HCT116 (cell line): Measurements from ENCODE around the gene PGBD2. TPM values are rescaled to one million over a fixed set of nuclear protein-coding genes. Genes with fewer than 3 reads are reported as not detected.

Experiments used
- ATAC-seq: fragments of 200-7000 bp; cut with Tn5 transposase; 2 replicates; pipeline ENCODE4 v1.9.1; 2020; ENCODE audit warnings: mild to moderate bottlenecking, moderate library complexity
- BruUV-seq: library from RNA; stranded (reverse); fragments of 400-500 nt; replicated peaks from 2 replicates; lab custom pipeline; 2021; lab: Mats Ljungman, UMichigan
- CTCF ChIA-PET: fragments of 300-600 bp; sonication (Branson Sonifier 250); formaldehyde crosslinking; loops from one replicate; lab custom pipeline; 2021; ENCODE audit warnings: antibody characterized with exemption; lab: Charles Lee
- POLR2A ChIA-PET: fragments of 300-600, 350-600 bp; sonication (Branson Sonifier 250); formaldehyde crosslinking; loops from one replicate; lab custom pipeline; 2021; ENCODE audit warnings: antibody characterized with exemption; lab: Charles Lee
- RAD21 ChIA-PET, 2 experiments: fragments of 300-600 bp; sonication (Branson Sonifier 250); formaldehyde crosslinking; loops; one replicate each; lab custom pipeline; 2023; ENCODE audit warnings: low total read pairs in 2 of 2; ENCODE audit not compliant: uncharacterized antibody in 2 of 2, unreplicated experiment in 2 of 2, low non-redundant PET in 1 of 2; lab: Charles Lee
- DNase-seq: peaks from one replicate; pipeline ENCODE4 v3.0.0-alpha.2; 2010; ENCODE audit warnings: low read depth, low spot score
- H2AFZ ChIP-seq: fragments of 200-600 bp; shearing (Covaris generic), sonication (generic); 2 replicates; pipeline ENCODE4 v1.6.1; 2017; ENCODE audit warnings: low read depth, mixed run types, mixed read lengths, antibody characterized with exemption, low read length; ENCODE audit not compliant: poor library complexity, severe bottlenecking
- H3K27ac ChIP-seq: 2 replicates; pipeline ENCODE4 v1.5.1; 2012; ENCODE audit warnings: low read depth, low read length
- H3K27me3 ChIP-seq: fragments of 200-600 bp; sonication (generic); 2 replicates; pipeline ENCODE4 v1.6.1; 2016; ENCODE audit warnings: mixed run types, low read length, mixed read lengths; ENCODE audit not compliant: insufficient read depth
- H3K36me3 ChIP-seq, 2 experiments: fragments of 200-500 bp in 1 of 2; fragments of 200-600 bp in 1 of 2; sonication (Bioruptor generic) in 1 of 2; sonication (generic) in 1 of 2; 2 replicates each; pipeline versions ENCODE4 v1.5.1 to v1.6.1; 2014 to 2016; ENCODE audit warnings: low read length in 2 of 2, inconsistent platforms in 1 of 2, mixed read lengths in 1 of 2, mixed run types in 1 of 2; ENCODE audit not compliant: insufficient read depth in 2 of 2, control insufficient read depth in 1 of 2
- H3K4me1 ChIP-seq, 2 experiments: fragments of 200-600 bp in 1 of 2; sonication (generic) in 1 of 2; 2 replicates each; pipeline versions ENCODE4 v1.5.1 to v1.6.1; 2012 to 2017; ENCODE audit warnings: low read length in 2 of 2, inconsistent platforms in 1 of 2, mild to moderate bottlenecking in 1 of 2, mixed read lengths in 1 of 2, mixed run types in 1 of 2, moderate library complexity in 1 of 2; ENCODE audit not compliant: insufficient read depth in 2 of 2, control insufficient read depth in 1 of 2
- H3K4me2 ChIP-seq: fragments of 200-600 bp; sonication (generic); 2 replicates; pipeline ENCODE4 v1.6.1; 2017; ENCODE audit warnings: mixed run types, low read length, mixed read lengths
- H3K4me3 ChIP-seq, 2 experiments: fragments of 200-600 bp in 1 of 2; sonication (generic) in 1 of 2; replicated peaks in 1 of 2; 2 replicates each; pipeline ENCODE4 v1.5.1; 2011 to 2016; ENCODE audit warnings: low read length in 2 of 2, control low read depth in 1 of 2, low read depth in 1 of 2, mild to moderate bottlenecking in 1 of 2, mixed read lengths in 1 of 2, mixed run types in 1 of 2
- H3K79me2 ChIP-seq: fragments of 200-600 bp; sonication (generic); 2 replicates; pipeline ENCODE4 v1.6.1; 2017; ENCODE audit warnings: mild to moderate bottlenecking, mixed run types, low read length, moderate library complexity, mixed read lengths; ENCODE audit not compliant: insufficient read depth
- H3K9ac ChIP-seq: fragments of 200-600 bp; sonication (generic); 2 replicates; pipeline ENCODE4 v1.6.1; 2016; ENCODE audit warnings: low read length, mixed read lengths
- H3K9me2 ChIP-seq: fragments of 200-600 bp; sonication (generic), shearing (Covaris generic); 2 replicates; pipeline ENCODE4 v1.6.1; 2017; ENCODE audit warnings: mixed run types, mild to moderate bottlenecking, moderate library complexity; ENCODE audit not compliant: insufficient read depth
- H3K9me3 ChIP-seq, 2 experiments: fragments of 200-500 bp in 1 of 2; fragments of 200-600 bp in 1 of 2; sonication (Bioruptor generic) in 1 of 2; sonication (generic) in 1 of 2; 2 replicates each; pipeline ENCODE4 v1.6.1; 2014 to 2017; ENCODE audit warnings: low read length in 2 of 2, mixed read lengths in 2 of 2, inconsistent platforms in 1 of 2, low read depth in 1 of 2, mild to moderate bottlenecking in 1 of 2, mixed run types in 1 of 2, moderate library complexity in 1 of 2; ENCODE audit not compliant: control insufficient read depth in 1 of 2, insufficient read depth in 1 of 2
- H4K20me1 ChIP-seq: fragments of 200-600 bp; sonication (generic), shearing (Covaris generic); 2 replicates; pipeline ENCODE4 v1.6.1; 2017; ENCODE audit warnings: mixed run types, mild to moderate bottlenecking, moderate library complexity; ENCODE audit not compliant: insufficient read depth
- CBX3 ChIP-seq: IDR thresholded peaks from 2 replicates; pipeline ENCODE4 v1.6.1; 2012; ENCODE audit warnings: low read depth
- CEBPB ChIP-seq: IDR thresholded peaks from 2 replicates; pipeline ENCODE4 v1.6.1; 2012; ENCODE audit warnings: low read depth
- CTCF ChIP-seq, 3 experiments: fragments of 200-600 bp in 1 of 3; sonication (generic) in 1 of 3; IDR thresholded peaks in 2 of 3; conservative IDR thresholded peaks in 1 of 3; 2 replicates each; pipeline ENCODE4 v1.5.1; 2012 to 2017; ENCODE audit warnings: low read depth in 2 of 3, low read length in 2 of 3, antibody characterized with exemption in 1 of 3, borderline replicate concordance in 1 of 3, control low read depth in 1 of 3, mild to moderate bottlenecking in 1 of 3, mixed read lengths in 1 of 3, mixed run types in 1 of 3, moderate library complexity in 1 of 3; ENCODE audit not compliant: insufficient read depth in 1 of 3
- EGR1 ChIP-seq: IDR thresholded peaks from 2 replicates; pipeline ENCODE4 v1.6.1; 2012; ENCODE audit warnings: low read depth
- ELF1 ChIP-seq: IDR thresholded peaks from 2 replicates; pipeline ENCODE4 v1.6.1; 2012; ENCODE audit warnings: low read depth, borderline replicate concordance
- EZH2 ChIP-seq: fragments of 200-600 bp; sonication (generic); IDR thresholded peaks from 2 replicates; pipeline ENCODE4 v1.6.1; 2017; ENCODE audit warnings: antibody characterized with exemption, mixed run types
- EZH2phosphoT487 ChIP-seq: fragments of 200-600 bp; IDR thresholded peaks from 2 replicates; pipeline ENCODE4 v1.6.1; 2018; ENCODE audit warnings: antibody characterized with exemption, borderline replicate concordance
- FOSL1 ChIP-seq: IDR thresholded peaks from 2 replicates; pipeline ENCODE4 v1.6.1; 2012; ENCODE audit warnings: low read depth
- JUND ChIP-seq: IDR thresholded peaks from 2 replicates; pipeline ENCODE4 v1.6.1; 2012
- MAX ChIP-seq: IDR thresholded peaks from 2 replicates; pipeline ENCODE4 v1.6.1; 2012
- POLR2A ChIP-seq: IDR thresholded peaks from 2 replicates; pipeline ENCODE4 v1.7.0; 2011; ENCODE audit warnings: borderline replicate concordance; ENCODE audit not compliant: insufficient read depth, insufficient read length; ENCODE audit errors: extremely low read depth
- POLR2AphosphoS5 ChIP-seq: IDR thresholded peaks from 2 replicates; pipeline ENCODE4 v1.6.1; 2011; ENCODE audit warnings: mild to moderate bottlenecking, low read depth, low read length, moderate library complexity
- RAD21 ChIP-seq: IDR thresholded peaks from 2 replicates; pipeline ENCODE4 v1.6.1; 2012; ENCODE audit warnings: low read depth, mild to moderate bottlenecking
- SIN3A ChIP-seq: IDR thresholded peaks from 2 replicates; pipeline ENCODE4 v1.6.1; 2012; ENCODE audit warnings: low read depth
- SP1 ChIP-seq: IDR thresholded peaks from 2 replicates; pipeline ENCODE4 v1.6.1; 2012; ENCODE audit warnings: low read depth
- SRF ChIP-seq: IDR thresholded peaks from 2 replicates; pipeline ENCODE4 v1.6.1; 2012; ENCODE audit warnings: low read depth
- TCF7L2 ChIP-seq: IDR thresholded peaks from 2 replicates; pipeline ENCODE4 v1.7.0; 2011; ENCODE audit warnings: borderline replicate concordance, inconsistent platforms; ENCODE audit not compliant: insufficient read depth, insufficient read length; ENCODE audit errors: extremely low read depth
- YY1 ChIP-seq: IDR thresholded peaks from 2 replicates; pipeline ENCODE4 v1.6.1; 2011; ENCODE audit warnings: low read length, low read depth, moderate library complexity, mild to moderate bottlenecking; ENCODE audit not compliant: insufficient replicate concordance; ENCODE audit errors: extremely low read depth
- ZFX ChIP-seq: fragments of 450-650 bp; IDR thresholded peaks from 2 replicates; pipeline ENCODE4 v1.6.1; 2017
- ZNF274 ChIP-seq: fragments of 200-500 bp; sonication (Bioruptor generic); IDR thresholded peaks from 2 replicates; pipeline ENCODE4 v1.6.1; 2014; ENCODE audit warnings: mild to moderate bottlenecking, low read depth, low read length, inconsistent platforms
- intact Hi-C: fragments of 100-400 bp; cut with micrococcal nuclease; formaldehyde crosslinking; loops from 2 replicates; pipeline ENCODE4 v1.10.0; 2022
- total RNA-seq: library from RNA; stranded (reverse); gene quantifications from one replicate; pipeline ENCODE4 v1.2.1, GENCODE V29; 2021; ENCODE audit not compliant: unreplicated experiment
- TF ChIP-seq, protein P1 (sequence below): IDR thresholded peaks from 2 replicates; pipeline ENCODE4 v1.6.1; 2012
- TF ChIP-seq, protein P2 (sequence below): IDR thresholded peaks from 2 replicates; pipeline ENCODE4 v1.6.1; 2011; ENCODE audit warnings: mild to moderate bottlenecking, low read length, moderate library complexity; ENCODE audit not compliant: insufficient replicate concordance; ENCODE audit errors: extremely low read depth

Gene PGBD2
- total RNA-seq, 1 experiment from 2014 or later: 5.1 TPM

GRCh38 chr1:248858096-248858890 lies 47.7 kb upstream of the PGBD2 start:
- Histone ChIP-seq H3K79me2 (peaks cover 33% of the 10 kb centered on the region; the same call in 1 of the 2 replicates), H3K36me3 (peaks cover 9 to 25% of the 10 kb centered on the region in 2 experiments; a peak in 3 of 4 replicates), H3K9me3 (no peaks in the 10 kb centered on the region), H4K20me1 (no peaks in the 10 kb centered on the region), H3K4me2 (peak overlapping the region; percentile 72), H3K9me2 (no peaks in the 10 kb centered on the region), H2AFZ (no peak overlapping the region), H3K9ac (peak overlapping the region; percentile 92), H3K4me1 (peaks cover 12 to 37% of the 10 kb centered on the region in 2 experiments), H3K27ac (peak overlapping the region; percentile 79), H3K27me3 (no peaks in the 10 kb centered on the region), H3K4me3 (peak overlapping the region; percentile 66 to 83)
- CTCF ChIA-PET: interaction anchor here (0.8 to 1.8 kb wide), 9 partner anchors 14 to 68 kb away, joined by 3 to 24 read pairs (median 5); partner anchors contain the start of gene ZNF672
- POLR2A ChIA-PET: interaction anchor here (0.9 to 2.8 kb wide), 7 partner anchors 11 to 48 kb away, joined by 3 to 44 read pairs (median 4); partner anchors contain the start of genes PGBD2, SH3BP5L and ZNF672
- RAD21 ChIA-PET: no interaction called here
- ATAC-seq (peak; percentile 66), DNase-seq (peak; percentile 47)
- intact Hi-C loops: loop anchor here (1.0 kb wide), 1 partner anchor 48 kb away; the partner anchor contains the start of gene PGBD2
- BruUV-seq: TSS peak; percentile 60
- TF ChIP-seq EZH2 (no peak), TCF7L2 (peak; percentile 17), SIN3A (no peak; the same call in 1 of the 2 replicates), MAX (peak; percentile 66), CEBPB (no peak), RAD21 (no peak), FOSL1 (no peak), SP1 (no peak), POLR2A (peak; percentile 35), ELF1 (no peak), POLR2AphosphoS5 (peak; percentile 19; the same call in 1 of the 2 replicates), EGR1 (no peak), CTCF (IDR thresholded peaks at IDR 0.05 in 2 of 3, conservative IDR thresholded peaks at IDR 0.05 in 1 of 3; ENCODE audit: borderline replicate concordance in 1 of 3, insufficient read depth in 1 of 3, low read depth in 2 of 3, low read length in 2 of 3) (peak; percentile 51 to 64 (median 56); a peak in 5 of 6 replicates), EZH2phosphoT487 (no peak), SRF (no peak), JUND (no peak), CBX3 (0 out of 2 replicates have a peak, but pooled peaks have one; percentile 2), YY1 (no peak), ZFX (peak; percentile 75; the same call in 1 of the 2 replicates), ZNF274 (no peak)
- TF ChIP-seq, protein P1, sequence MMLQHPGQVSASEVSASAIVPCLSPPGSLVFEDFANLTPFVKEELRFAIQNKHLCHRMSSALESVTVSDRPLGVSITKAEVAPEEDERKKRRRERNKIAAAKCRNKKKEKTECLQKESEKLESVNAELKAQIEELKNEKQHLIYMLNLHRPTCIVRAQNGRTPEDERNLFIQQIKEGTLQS: no peak
- TF ChIP-seq, protein P2, sequence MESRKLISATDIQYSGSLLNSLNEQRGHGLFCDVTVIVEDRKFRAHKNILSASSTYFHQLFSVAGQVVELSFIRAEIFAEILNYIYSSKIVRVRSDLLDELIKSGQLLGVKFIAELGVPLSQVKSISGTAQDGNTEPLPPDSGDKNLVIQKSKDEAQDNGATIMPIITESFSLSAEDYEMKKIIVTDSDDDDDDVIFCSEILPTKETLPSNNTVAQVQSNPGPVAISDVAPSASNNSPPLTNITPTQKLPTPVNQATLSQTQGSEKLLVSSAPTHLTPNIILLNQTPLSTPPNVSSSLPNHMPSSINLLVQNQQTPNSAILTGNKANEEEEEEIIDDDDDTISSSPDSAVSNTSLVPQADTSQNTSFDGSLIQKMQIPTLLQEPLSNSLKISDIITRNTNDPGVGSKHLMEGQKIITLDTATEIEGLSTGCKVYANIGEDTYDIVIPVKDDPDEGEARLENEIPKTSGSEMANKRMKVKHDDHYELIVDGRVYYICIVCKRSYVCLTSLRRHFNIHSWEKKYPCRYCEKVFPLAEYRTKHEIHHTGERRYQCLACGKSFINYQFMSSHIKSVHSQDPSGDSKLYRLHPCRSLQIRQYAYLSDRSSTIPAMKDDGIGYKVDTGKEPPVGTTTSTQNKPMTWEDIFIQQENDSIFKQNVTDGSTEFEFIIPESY: no peak
